Osteoblast (primary cell): ENCODE data around the gene NELFB. TPM values are rescaled to one million over a fixed set of nuclear protein-coding genes. Genes with fewer than 3 reads are reported as not detected.

Experiments used
- DNase-seq: peaks from one replicate; pipeline ENCODE4 v3.0.0; 2011; ENCODE audit warnings: low spot score, mixed read lengths; ENCODE audit not compliant: insufficient read length; ENCODE audit errors: missing footprints
- H2AFZ ChIP-seq: 2 replicates; pipeline ENCODE4 v1.6.0; 2011; ENCODE audit warnings: mild to moderate bottlenecking, low read length
- H3K27ac ChIP-seq: 2 replicates; pipeline ENCODE4 v1.5.1; 2011; ENCODE audit warnings: mild to moderate bottlenecking, low read depth, low read length, moderate library complexity
- H3K27me3 ChIP-seq: 2 replicates; pipeline ENCODE4 v1.6.0; 2012; ENCODE audit warnings: mild to moderate bottlenecking, control low read depth, inconsistent platforms, low read length, moderate library complexity; ENCODE audit not compliant: insufficient read depth
- H3K36me3 ChIP-seq: 2 replicates; pipeline ENCODE4 v1.5.1; 2011; ENCODE audit warnings: mild to moderate bottlenecking, low read length, control low read depth, moderate library complexity; ENCODE audit not compliant: insufficient read depth
- H3K4me1 ChIP-seq: 2 replicates; pipeline ENCODE4 v1.5.1; 2011; ENCODE audit warnings: mild to moderate bottlenecking, low read length, control low read depth, moderate library complexity; ENCODE audit not compliant: insufficient read depth
- H3K4me2 ChIP-seq: 2 replicates; pipeline ENCODE4 v1.6.0; 2011; ENCODE audit warnings: mild to moderate bottlenecking, low read length; ENCODE audit not compliant: insufficient read depth
- H3K4me3 ChIP-seq: fragments of 200-600 bp; sonication (generic); 3 replicates; pipeline ENCODE4 v1.5.1; 2012; ENCODE audit warnings: mild to moderate bottlenecking, low read length, inconsistent platforms; ENCODE audit not compliant: insufficient read depth
- H3K79me2 ChIP-seq: 2 replicates; pipeline ENCODE4 v1.6.0; 2012; ENCODE audit warnings: mild to moderate bottlenecking, low read length, control low read depth, inconsistent platforms; ENCODE audit not compliant: insufficient read depth
- H3K9me3 ChIP-seq: 2 replicates; pipeline ENCODE4 v1.5.1; 2011; ENCODE audit warnings: low read depth, low read length, control low read depth
- H4K20me1 ChIP-seq: 2 replicates; pipeline ENCODE4 v1.6.0; 2012; ENCODE audit warnings: mild to moderate bottlenecking, low read length, control low read depth; ENCODE audit not compliant: insufficient read depth
- CTCF ChIP-seq: IDR thresholded peaks from 2 replicates; pipeline ENCODE4 v1.5.1; 2011; ENCODE audit warnings: mild to moderate bottlenecking, low read depth, low read length, moderate library complexity; ENCODE audit errors: extremely low read depth
- total RNA-seq: library from RNA; depleted of rRNA; stranded (reverse); fragments of >200 nt; gene quantifications from 2 replicates; pipeline ENCODE4 v1.2.3, GENCODE V29; 2012

Gene NELFB
- total RNA-seq, 1 donor, result 47.4 TPM

GRCh38 chr9:137263506-137263905 is 8.4 kb downstream of the NELFB start:
- Histone ChIP-seq H3K4me3 (no peak overlapping the region), H3K79me2 (peaks cover 11% of the 10 kb centered on the region), H3K27me3 (no peaks in the 10 kb centered on the region), H3K27ac (no peak overlapping the region), H3K4me2 (no peak overlapping the region), H2AFZ (no peak overlapping the region), H3K36me3 (peaks cover 41% of the 10 kb centered on the region), H4K20me1 (peaks cover 5% of the 10 kb centered on the region), H3K9me3 (no peaks in the 10 kb centered on the region), H3K4me1 (peaks cover 9% of the 10 kb centered on the region)
- DNase-seq, result peak; percentile 29
- TF ChIP-seq CTCF, result no peak

- no peak overlapping the region for H2AFZ ChIP-seq
- H3K4me3 ChIP-seq, result no peak overlapping the region
- no peak overlapping the region for H3K27ac ChIP-seq
- H3K79me2 ChIP-seq, result peaks cover 11% of the 10 kb centered on the region
- H4K20me1 ChIP-seq, result peaks cover 5% of the 10 kb centered on the region
- H3K27me3 ChIP-seq, result no peaks in the 10 kb centered on the region
- peak; percentile 30 for DNase-seq
- TF ChIP-seq CTCF, result no peak
- peaks cover 37% of the 10 kb centered on the region for H3K36me3 ChIP-seq
- peaks cover 15% of the 10 kb centered on the region for H3K4me1 ChIP-seq
- no peak overlapping the region for H3K4me2 ChIP-seq
- no peaks in the 10 kb centered on the region for H3K9me3 ChIP-seq
Observed at GRCh38 chr9:137264067-137264466, 8.9 kb downstream of the NELFB start.

GRCh38 chr9:137265496-137266161 is 10.5 kb downstream of the NELFB start:
- DNase-seq, result peak; percentile 37
- H3K27me3 ChIP-seq, result no peaks in the 10 kb centered on the region
- H3K27ac ChIP-seq, result no peak overlapping the region
- no peaks in the 10 kb centered on the region for H3K9me3 ChIP-seq
- H2AFZ ChIP-seq, result no peak overlapping the region
- H4K20me1 ChIP-seq, result peaks cover 7% of the 10 kb centered on the region
- peaks cover 20% of the 10 kb centered on the region for H3K4me1 ChIP-seq
- TF ChIP-seq CTCF, result no peak
- H3K4me2 ChIP-seq, result no peak overlapping the region
- H3K4me3 ChIP-seq, result no peak overlapping the region
- H3K36me3 ChIP-seq, result peaks cover 41% of the 10 kb centered on the region
- H3K79me2 ChIP-seq, result peaks cover 15% of the 10 kb centered on the region

GRCh38 chr9:137266162-137266527 is 11.0 kb downstream of the NELFB start:
- peaks cover 45% of the 10 kb centered on the region for H3K36me3 ChIP-seq
- peaks cover 20% of the 10 kb centered on the region for H3K4me1 ChIP-seq
- peaks cover 17% of the 10 kb centered on the region for H3K79me2 ChIP-seq
- peaks cover 11% of the 10 kb centered on the region for H4K20me1 ChIP-seq
- no peak overlapping the region for H3K4me3 ChIP-seq
- H3K27ac ChIP-seq, result no peak overlapping the region
- H3K27me3 ChIP-seq, result no peaks in the 10 kb centered on the region
- no peak overlapping the region for H2AFZ ChIP-seq
- no peak overlapping the region for H3K4me2 ChIP-seq
- no peak for TF ChIP-seq CTCF
- no peaks in the 10 kb centered on the region for H3K9me3 ChIP-seq
- no peak for DNase-seq
